NT2/D1 (cell line): ENCODE results near the gene SLIT3.

Experiments used
- SUZ12 ChIP-seq: IDR thresholded peaks from 2 replicates; pipeline ENCODE4 v1.6.1; 2011; ENCODE audit not compliant: insufficient read length, insufficient read depth; ENCODE audit errors: extremely low read depth
- YY1 ChIP-seq: IDR thresholded peaks from 2 replicates; pipeline ENCODE4 v1.6.1; 2011; ENCODE audit not compliant: insufficient read length, insufficient read depth

DNA sequence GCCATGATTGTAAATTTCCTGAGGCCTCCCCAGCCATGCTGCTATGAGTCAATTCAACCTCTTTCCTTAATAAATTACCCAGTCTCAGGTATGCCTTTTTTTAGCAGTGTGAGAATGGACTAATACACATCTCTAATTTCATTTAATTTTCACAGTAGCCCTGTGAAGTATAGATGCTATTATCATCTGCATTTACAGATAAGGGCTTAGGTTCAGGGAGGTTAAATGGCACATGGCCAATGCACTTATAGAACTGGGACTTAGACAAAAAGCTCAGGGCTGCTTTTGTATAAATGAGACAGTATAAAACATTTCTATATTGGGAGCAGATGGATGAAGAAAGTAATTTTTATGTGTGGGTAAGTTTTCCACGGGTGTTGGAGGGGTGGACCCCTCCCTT is 658.9 kb downstream of the SLIT3 start:
- no peak for TF ChIP-seq YY1
- no peak for TF ChIP-seq SUZ12
